ENCODE measurements around the gene HEXD.

DNA sequence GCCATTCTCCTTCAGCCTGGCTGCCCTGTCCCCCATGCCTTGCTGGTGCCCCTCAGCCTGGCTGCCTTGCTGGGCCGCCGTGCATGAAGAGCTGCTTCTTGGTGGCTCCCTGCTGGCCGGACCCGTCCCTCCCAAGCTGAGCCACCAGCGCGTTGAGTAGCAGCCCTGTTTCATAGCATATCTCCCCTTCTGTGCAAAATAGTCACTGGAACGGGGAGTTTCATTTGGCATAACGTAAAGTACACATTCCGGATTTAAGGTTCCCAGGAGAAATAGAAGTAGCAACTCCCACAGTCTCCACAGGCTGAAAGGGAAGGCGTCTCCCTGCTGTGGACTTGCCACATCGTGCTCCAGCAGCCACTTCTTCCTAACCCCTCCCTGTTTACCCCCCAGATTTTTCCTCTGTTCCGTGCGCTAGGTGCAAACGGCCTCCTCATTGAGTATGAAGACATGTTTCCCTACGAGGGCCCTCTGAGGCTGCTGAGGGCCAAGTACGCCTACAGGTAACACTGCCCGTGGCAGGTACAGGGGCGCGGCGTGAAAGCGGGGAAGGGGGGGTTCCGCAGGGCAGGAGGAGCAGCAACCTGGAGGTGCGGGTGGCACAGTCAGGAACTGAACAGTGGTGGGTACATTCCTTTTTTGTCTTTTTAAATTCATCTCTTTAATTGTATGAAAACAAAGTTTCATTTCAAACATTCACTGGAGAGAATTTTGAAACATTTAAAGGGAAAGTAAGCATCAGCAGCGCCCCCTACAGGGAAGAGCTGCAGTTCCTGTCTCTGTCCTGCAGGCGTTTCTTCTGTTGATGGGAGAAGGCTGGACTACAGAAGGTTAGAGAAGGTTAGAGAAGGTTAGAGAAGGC, 6.1 kb downstream of the HEXD start:
- TF ChIP-seq, protein P1, sequence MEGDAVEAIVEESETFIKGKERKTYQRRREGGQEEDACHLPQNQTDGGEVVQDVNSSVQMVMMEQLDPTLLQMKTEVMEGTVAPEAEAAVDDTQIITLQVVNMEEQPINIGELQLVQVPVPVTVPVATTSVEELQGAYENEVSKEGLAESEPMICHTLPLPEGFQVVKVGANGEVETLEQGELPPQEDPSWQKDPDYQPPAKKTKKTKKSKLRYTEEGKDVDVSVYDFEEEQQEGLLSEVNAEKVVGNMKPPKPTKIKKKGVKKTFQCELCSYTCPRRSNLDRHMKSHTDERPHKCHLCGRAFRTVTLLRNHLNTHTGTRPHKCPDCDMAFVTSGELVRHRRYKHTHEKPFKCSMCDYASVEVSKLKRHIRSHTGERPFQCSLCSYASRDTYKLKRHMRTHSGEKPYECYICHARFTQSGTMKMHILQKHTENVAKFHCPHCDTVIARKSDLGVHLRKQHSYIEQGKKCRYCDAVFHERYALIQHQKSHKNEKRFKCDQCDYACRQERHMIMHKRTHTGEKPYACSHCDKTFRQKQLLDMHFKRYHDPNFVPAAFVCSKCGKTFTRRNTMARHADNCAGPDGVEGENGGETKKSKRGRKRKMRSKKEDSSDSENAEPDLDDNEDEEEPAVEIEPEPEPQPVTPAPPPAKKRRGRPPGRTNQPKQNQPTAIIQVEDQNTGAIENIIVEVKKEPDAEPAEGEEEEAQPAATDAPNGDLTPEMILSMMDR (IDR thresholded peaks at IDR 0.05): peak in 4 of 6 experiments; percentile 61 to 76 (median 67)
- no peak for TF ChIP-seq POLR2A (IDR thresholded peaks at IDR 0.05)

All from esophagus squamous epithelium (tissue), 4 donors.